Breast epithelium (tissue), 3 donors: Measurements from ENCODE around the gene NDUFAF8.

ENCODE experiments used
- CTCF ChIP-seq, 3 donors: fragments of 450-650 bp; IDR thresholded peaks; one replicate each; pipeline ENCODE4 v1.5.1; 2016 to 2017; ENCODE audit warnings: antibody characterized with exemption in 3 of 3, mild to moderate bottlenecking in 3 of 3, moderate library complexity in 3 of 3
- POLR2A ChIP-seq: fragments of 450-650 bp; IDR thresholded peaks from one replicate; pipeline ENCODE4 v1.6.1; 2016; ENCODE audit warnings: antibody characterized with exemption, mild to moderate bottlenecking, moderate library complexity
- POLR2AphosphoS5 ChIP-seq, 3 donors: sonication (generic); formaldehyde crosslinking; IDR thresholded peaks; one replicate each; pipeline ENCODE4 v1.6.1; 2017; ENCODE audit warnings: antibody characterized with exemption in 3 of 3

- TF ChIP-seq POLR2A, result no peak
- no peak for TF ChIP-seq CTCF (IDR thresholded peaks at IDR 0.05)
- TF ChIP-seq POLR2AphosphoS5 (IDR thresholded peaks at IDR 0.05), result no peak
These were observed 17.5 kb downstream of the NDUFAF8 start for GRCh38 chr17:81256616-81257015.
